Neural cell (in vitro differentiated cells): ENCODE measurements around the gene FKBP14. TPM values are rescaled to one million over a fixed set of nuclear protein-coding genes. Genes with fewer than 3 reads are reported as not detected.
"Not testable (repeated sequence)": the region's sequence is repeated elsewhere in the genome, so short reads cannot be mapped to it uniquely, and the experiment has no call there.

Experiments
- H2AFZ ChIP-seq: fragments of 200-600, 300-800 bp; sonication (generic), shearing (Covaris generic); 2 replicates; pipeline ENCODE4 v1.6.0; 2014; ENCODE audit warnings: low read depth, mild to moderate bottlenecking, antibody characterized with exemption, low read length, moderate library complexity
- H3F3A ChIP-seq: fragments of 200-600 bp; shearing (Covaris generic); 2 replicates; pipeline ENCODE4 v1.6.1; 2016; ENCODE audit warnings: mild to moderate bottlenecking, moderate library complexity, mixed read lengths, antibody characterized with exemption, low read length; ENCODE audit not compliant: insufficient read depth, poor library complexity, severe bottlenecking
- H3K27ac ChIP-seq: fragments of 200-600, 300-800 bp; sonication (generic), shearing (Covaris generic); 2 replicates; pipeline ENCODE4 v1.5.1; 2014; ENCODE audit warnings: mild to moderate bottlenecking, low read length, moderate library complexity
- H3K27me3 ChIP-seq: fragments of 300-800, 200-600 bp; sonication (generic), shearing (Covaris generic); 2 replicates; pipeline ENCODE4 v1.6.0; 2014; ENCODE audit warnings: mild to moderate bottlenecking, low read depth, low read length, moderate library complexity; ENCODE audit not compliant: insufficient read depth
- H3K36me3 ChIP-seq: fragments of 300-800, 200-600 bp; sonication (generic), shearing (Covaris generic); 2 replicates; pipeline ENCODE4 v1.5.1; 2014; ENCODE audit warnings: mild to moderate bottlenecking, antibody characterized with exemption, low read length, moderate library complexity; ENCODE audit not compliant: insufficient read depth
- H3K4me2 ChIP-seq: fragments of 300-800, 200-600 bp; sonication (generic), shearing (Covaris generic); 2 replicates; pipeline ENCODE4 v1.6.0; 2014; ENCODE audit warnings: mild to moderate bottlenecking, low read length
- H3K4me3 ChIP-seq: fragments of 300-800, 200-600 bp; sonication (generic), shearing (Covaris generic); 2 replicates; pipeline ENCODE4 v1.5.1; 2014; ENCODE audit warnings: mild to moderate bottlenecking, low read length, moderate library complexity
- H3K79me2 ChIP-seq: fragments of 200-600 bp; shearing (Covaris generic); replicated peaks from 2 replicates; pipeline ENCODE4 v1.6.0; 2014; ENCODE audit warnings: mild to moderate bottlenecking, low read length, moderate library complexity; ENCODE audit not compliant: insufficient read depth
- H3K9ac ChIP-seq: fragments of 300-800, 200-600 bp; sonication (generic), shearing (Covaris generic); 2 replicates; pipeline ENCODE4 v1.6.1; 2016; ENCODE audit warnings: mild to moderate bottlenecking, low read length, mixed read lengths
- H3K9me2 ChIP-seq: fragments of 200-600 bp; shearing (Covaris generic); 2 replicates; pipeline ENCODE4 v1.6.1; 2016; ENCODE audit warnings: mild to moderate bottlenecking, low read length, mixed read lengths; ENCODE audit not compliant: insufficient read depth
- H3K9me3 ChIP-seq: fragments of 200-600, 300-800 bp; sonication (generic), shearing (Covaris generic); 2 replicates; pipeline ENCODE4 v1.6.1; 2016; ENCODE audit warnings: mild to moderate bottlenecking, mixed run types, low read length, moderate library complexity, mixed read lengths
- H4K20me1 ChIP-seq: fragments of 200-600 bp; shearing (Covaris generic); 2 replicates; pipeline ENCODE4 v1.6.1; 2016; ENCODE audit warnings: mild to moderate bottlenecking, mixed run types; ENCODE audit not compliant: insufficient read depth
- CTCF ChIP-seq: fragments of 450-650 bp; IDR thresholded peaks from 2 replicates; pipeline ENCODE4 v1.5.1; 2014; ENCODE audit warnings: antibody characterized with exemption, mild to moderate bottlenecking, moderate library complexity; ENCODE audit not compliant: poor library complexity, severe bottlenecking
- EP300 ChIP-seq: fragments of 450-650 bp; conservative IDR thresholded peaks from 2 replicates; pipeline ENCODE4 v1.6.1; 2014; ENCODE audit warnings: antibody characterized with exemption, mild to moderate bottlenecking, moderate library complexity; ENCODE audit not compliant: poor library complexity, severe bottlenecking
- EZH2 ChIP-seq: fragments of 200-600, 300-800 bp; shearing (Covaris generic), sonication (generic); IDR thresholded peaks from 2 replicates; pipeline ENCODE4 v1.6.1; 2014; ENCODE audit warnings: antibody characterized with exemption, low read length, borderline replicate concordance, mild to moderate bottlenecking; ENCODE audit not compliant: insufficient read depth, poor library complexity, severe bottlenecking
- MXI1 ChIP-seq: fragments of 450-650 bp; conservative IDR thresholded peaks from 2 replicates; pipeline ENCODE4 v1.6.1; 2014; ENCODE audit warnings: antibody characterized with exemption, mild to moderate bottlenecking; ENCODE audit not compliant: poor library complexity, severe bottlenecking
- POLR2AphosphoS5 ChIP-seq: IDR thresholded peaks from 2 replicates; pipeline ENCODE4 v1.6.1; 2012
- RAD21 ChIP-seq: fragments of 450-650 bp; conservative IDR thresholded peaks from 2 replicates; pipeline ENCODE4 v1.6.1; 2014; ENCODE audit warnings: antibody characterized with exemption, mild to moderate bottlenecking, moderate library complexity
- SMC3 ChIP-seq: fragments of 450-650 bp; conservative IDR thresholded peaks from 2 replicates; pipeline ENCODE4 v1.6.1; 2014; ENCODE audit warnings: antibody characterized with exemption, mild to moderate bottlenecking, moderate library complexity; ENCODE audit not compliant: poor library complexity
- TAF1 ChIP-seq: IDR thresholded peaks from 2 replicates; pipeline ENCODE4 v1.6.1; 2012; ENCODE audit warnings: low read depth
- polyA plus RNA-seq: library from polyadenylated mRNA; depleted of rRNA; stranded (reverse); fragments of >200 nt; gene quantifications from 2 replicates; pipeline ENCODE4 v1.2.3, GENCODE V29; 2014
- TF ChIP-seq, protein P1 (sequence below): IDR thresholded peaks from 2 replicates; pipeline ENCODE4 v1.6.1; 2012; ENCODE audit warnings: borderline replicate concordance

Gene FKBP14
- polyA plus RNA-seq, 1 donor from 2014 or later = 36.7 TPM

DNA sequence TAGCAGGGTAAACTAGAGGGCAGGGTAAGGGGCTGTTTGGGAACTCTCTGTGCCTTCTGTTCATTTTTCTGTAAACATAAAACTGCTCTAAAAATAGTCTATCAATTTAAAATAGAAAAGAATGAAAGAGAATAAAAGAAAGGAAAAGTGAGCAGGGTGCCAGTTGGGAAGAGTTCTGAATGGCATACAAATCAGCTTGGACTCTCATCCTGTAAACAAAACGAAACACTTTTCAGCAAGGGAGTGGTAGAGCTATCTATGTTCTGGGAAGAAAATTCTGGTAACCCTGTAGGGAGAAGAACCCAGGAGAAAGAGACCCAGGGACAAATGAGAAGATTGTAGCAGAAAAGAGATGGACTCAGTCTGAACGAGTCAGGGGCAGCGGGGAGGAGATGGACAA lies 61.5 kb downstream of the FKBP14 start:
- Histone ChIP-seq H3K27me3 (no peaks in the 10 kb centered on the region), H4K20me1 (no peaks in the 10 kb centered on the region), H2AFZ (no peak overlapping the region), H3K9me2 (no peaks in the 10 kb centered on the region), H3K4me3 (no peak overlapping the region), H3K27ac (no peak overlapping the region), H3K36me3 (peaks cover 12% of the 10 kb centered on the region), H3K9ac (no peak overlapping the region), H3F3A (peaks cover 3% of the 10 kb centered on the region), H3K9me3 (no peaks in the 10 kb centered on the region), H3K4me2 (no peak overlapping the region), H3K79me2 (peaks cover 5% of the 10 kb centered on the region)
- TF ChIP-seq RAD21 (no peak), TAF1 (no peak), POLR2AphosphoS5 (no peak), CTCF (no peak), EP300 (no peak), MXI1 (no peak), SMC3 (no peak), EZH2 (no peak)
- TF ChIP-seq, protein P1, sequence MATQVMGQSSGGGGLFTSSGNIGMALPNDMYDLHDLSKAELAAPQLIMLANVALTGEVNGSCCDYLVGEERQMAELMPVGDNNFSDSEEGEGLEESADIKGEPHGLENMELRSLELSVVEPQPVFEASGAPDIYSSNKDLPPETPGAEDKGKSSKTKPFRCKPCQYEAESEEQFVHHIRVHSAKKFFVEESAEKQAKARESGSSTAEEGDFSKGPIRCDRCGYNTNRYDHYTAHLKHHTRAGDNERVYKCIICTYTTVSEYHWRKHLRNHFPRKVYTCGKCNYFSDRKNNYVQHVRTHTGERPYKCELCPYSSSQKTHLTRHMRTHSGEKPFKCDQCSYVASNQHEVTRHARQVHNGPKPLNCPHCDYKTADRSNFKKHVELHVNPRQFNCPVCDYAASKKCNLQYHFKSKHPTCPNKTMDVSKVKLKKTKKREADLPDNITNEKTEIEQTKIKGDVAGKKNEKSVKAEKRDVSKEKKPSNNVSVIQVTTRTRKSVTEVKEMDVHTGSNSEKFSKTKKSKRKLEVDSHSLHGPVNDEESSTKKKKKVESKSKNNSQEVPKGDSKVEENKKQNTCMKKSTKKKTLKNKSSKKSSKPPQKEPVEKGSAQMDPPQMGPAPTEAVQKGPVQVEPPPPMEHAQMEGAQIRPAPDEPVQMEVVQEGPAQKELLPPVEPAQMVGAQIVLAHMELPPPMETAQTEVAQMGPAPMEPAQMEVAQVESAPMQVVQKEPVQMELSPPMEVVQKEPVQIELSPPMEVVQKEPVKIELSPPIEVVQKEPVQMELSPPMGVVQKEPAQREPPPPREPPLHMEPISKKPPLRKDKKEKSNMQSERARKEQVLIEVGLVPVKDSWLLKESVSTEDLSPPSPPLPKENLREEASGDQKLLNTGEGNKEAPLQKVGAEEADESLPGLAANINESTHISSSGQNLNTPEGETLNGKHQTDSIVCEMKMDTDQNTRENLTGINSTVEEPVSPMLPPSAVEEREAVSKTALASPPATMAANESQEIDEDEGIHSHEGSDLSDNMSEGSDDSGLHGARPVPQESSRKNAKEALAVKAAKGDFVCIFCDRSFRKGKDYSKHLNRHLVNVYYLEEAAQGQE = no peak

DNA sequence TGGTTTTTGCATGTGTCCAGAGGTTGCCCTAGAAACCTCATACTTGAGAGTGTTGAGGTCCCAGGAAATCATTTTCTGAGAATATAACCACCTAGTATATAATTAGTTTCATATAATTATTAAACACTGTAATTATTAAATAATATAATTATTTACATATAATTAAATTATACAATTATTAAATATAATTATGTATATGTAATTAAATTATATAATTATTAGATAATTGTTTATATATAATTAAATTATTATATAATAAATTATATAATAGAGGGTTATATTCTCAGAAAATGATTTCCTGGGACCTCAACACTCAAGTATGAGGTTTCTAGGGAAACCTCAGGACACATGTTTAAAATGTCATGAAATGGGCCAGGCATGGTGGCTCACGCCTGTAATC lies 64.5 kb downstream of the FKBP14 start:
- Histone ChIP-seq H3K4me2 (no peak overlapping the region), H3K9me2 (no peaks in the 10 kb centered on the region), H3K9ac (no peak overlapping the region), H3K79me2 (peaks cover 8% of the 10 kb centered on the region), H3K36me3 (peaks cover 12% of the 10 kb centered on the region), H2AFZ (no peak overlapping the region), H3K27ac (no peak overlapping the region), H3K4me3 (no peak overlapping the region), H4K20me1 (no peaks in the 10 kb centered on the region), H3K27me3 (no peaks in the 10 kb centered on the region), H3F3A (no peaks in the 10 kb centered on the region), H3K9me3 (no peaks in the 10 kb centered on the region)
- TF ChIP-seq CTCF (no peak), MXI1 (no peak), TAF1 (no peak), RAD21 (no peak), EP300 (no peak), SMC3 (no peak), EZH2 (no peak), POLR2AphosphoS5 (no peak)
- TF ChIP-seq, protein P1 = no peak

- H3K4me2 ChIP-seq, H3K9ac ChIP-seq, H3K79me2 ChIP-seq, H3F3A ChIP-seq, H3K27ac ChIP-seq, H2AFZ ChIP-seq, H3K4me3 ChIP-seq, H3K9me3 ChIP-seq, H3K27me3 ChIP-seq, H4K20me1 ChIP-seq, H3K9me2 ChIP-seq: not testable (repeated sequence)
- H3K36me3 ChIP-seq = peaks cover 12% of the 10 kb centered on the region
These were observed 64.9 kb downstream of the FKBP14 start for GRCh38 chr7:29961611-29962010.
